NCI-H345 (cell line): ENCODE results near the gene OTUD7B.
"Not testable (repeated sequence)": the region's sequence is repeated elsewhere in the genome, so short reads cannot be mapped to it uniquely, and the experiment has no call there.

Source experiments
- DNase-seq: peaks from one replicate; lab custom pipeline; 2025; lab: John Stamatoyannopoulos, UW

OTUD7B gene

DNA sequence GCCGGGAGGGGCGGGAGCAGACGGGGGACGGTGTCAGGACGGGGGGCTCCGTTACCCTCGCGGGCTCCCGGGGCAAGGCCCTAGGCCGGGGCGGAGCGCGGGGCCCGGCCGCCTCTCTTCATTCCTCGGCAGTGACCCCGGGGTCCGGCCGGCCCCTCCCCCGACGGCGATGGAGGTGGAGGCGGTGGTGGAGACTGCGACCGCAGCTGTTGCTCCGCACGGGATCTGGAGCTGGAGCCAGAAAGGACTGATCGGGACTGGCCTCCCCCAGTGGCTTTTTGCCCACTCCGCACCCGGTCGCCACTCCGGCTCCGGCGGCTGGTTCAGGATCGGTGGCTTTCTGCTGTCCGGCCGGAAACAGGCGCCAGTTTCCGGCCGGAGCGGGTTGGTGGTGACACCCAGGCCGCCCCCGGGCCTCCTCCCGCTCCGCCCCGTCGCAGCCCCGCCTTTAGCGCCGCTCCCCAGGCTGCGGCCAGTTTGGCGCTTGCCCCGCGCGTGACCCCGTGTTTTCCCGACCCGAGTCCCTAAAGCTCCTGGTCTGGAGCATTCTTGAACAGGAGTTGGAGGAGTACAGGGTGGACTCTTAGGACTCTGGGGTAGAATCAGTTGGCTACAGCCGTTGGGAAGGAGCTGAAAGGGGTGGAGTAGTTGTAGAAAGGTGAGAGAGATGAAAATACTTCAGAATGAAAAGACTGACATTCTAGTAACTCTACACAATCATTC, at the start of gene OTUD7B:
OTUD7B (minus strand) TSS at position 334 of the 723 bp plus-strand sequence. CDS start 33,216 bp downstream, outside the sequence.
- DNase-seq, result peak; percentile 97

DNA sequence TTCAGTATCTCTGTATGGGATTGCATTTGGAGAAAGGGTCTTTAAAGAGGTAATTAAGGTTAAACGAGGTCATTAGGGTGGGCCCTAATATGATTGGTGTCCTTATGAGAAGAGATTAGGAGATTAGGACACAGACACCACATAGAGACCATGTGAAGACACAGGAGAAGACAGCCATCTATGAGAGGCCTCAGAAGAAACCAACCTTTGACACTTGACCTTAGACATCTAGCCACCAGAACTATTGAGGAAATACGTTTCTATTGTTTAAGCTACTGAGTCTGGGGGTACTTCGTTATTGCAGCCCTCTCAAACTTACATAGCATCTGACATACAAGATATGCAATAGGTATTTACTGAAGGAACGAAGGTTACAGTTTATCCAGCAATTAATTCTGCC, 49.7 kb upstream of the OTUD7B start:
- DNase-seq, result no peak

- no peak for DNase-seq
These were observed 45.9 kb upstream of the OTUD7B start for GRCh38 chr1:150056407-150056806.

DNA sequence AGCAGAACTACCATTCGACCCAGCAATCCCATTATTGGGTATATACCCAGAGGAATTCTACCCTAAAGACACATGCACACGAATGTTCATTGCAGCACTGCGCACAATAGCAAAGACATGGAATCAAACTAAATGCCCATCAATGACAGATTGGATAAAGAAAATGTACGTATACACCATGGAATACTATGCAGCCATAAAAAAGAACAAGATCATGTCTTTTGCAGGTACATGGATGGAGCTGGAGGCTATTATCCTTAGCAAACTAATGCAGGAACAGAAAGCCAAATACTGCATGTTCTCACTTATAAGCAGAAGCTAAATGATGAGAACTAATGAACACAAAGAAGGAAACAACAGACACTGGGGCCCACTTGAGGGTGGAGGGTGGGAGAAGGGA, 45.0 kb upstream of the OTUD7B start:
- DNase-seq, result not testable (repeated sequence)

- no peak for DNase-seq
These were observed 43.4 kb upstream of the OTUD7B start for GRCh38 chr1:150053926-150054325.

DNA sequence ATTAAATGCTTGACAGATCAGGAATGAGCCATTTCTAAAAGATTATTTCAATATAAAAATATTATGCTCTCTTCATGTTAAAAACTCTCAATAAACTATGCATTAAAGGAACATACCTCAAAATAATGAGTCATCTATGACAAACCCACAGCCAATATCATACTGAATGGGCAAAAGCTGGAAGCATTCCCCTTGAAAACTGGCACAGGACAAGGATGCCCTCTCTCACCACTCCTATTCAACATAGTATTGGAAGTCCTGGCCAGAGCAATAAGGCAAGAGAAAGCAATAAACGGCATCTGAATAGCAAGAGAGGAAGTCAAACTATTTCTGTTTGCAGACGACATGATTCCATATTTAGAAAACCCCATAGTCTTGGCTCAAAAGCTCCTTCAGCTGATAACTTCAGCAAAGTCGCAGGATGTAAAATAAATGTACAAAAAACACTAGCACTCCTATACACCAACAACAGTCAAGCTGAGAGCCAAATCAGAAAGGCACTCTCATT, 41.4 kb upstream of the OTUD7B start:
- not testable (repeated sequence) for DNase-seq

GRCh38 chr1:150051089-150051373, 40.5 kb upstream of the OTUD7B start:
- no peak for DNase-seq

GRCh38 chr1:150049926-150050325, 39.4 kb upstream of the OTUD7B start:
- DNase-seq, result no peak

DNA sequence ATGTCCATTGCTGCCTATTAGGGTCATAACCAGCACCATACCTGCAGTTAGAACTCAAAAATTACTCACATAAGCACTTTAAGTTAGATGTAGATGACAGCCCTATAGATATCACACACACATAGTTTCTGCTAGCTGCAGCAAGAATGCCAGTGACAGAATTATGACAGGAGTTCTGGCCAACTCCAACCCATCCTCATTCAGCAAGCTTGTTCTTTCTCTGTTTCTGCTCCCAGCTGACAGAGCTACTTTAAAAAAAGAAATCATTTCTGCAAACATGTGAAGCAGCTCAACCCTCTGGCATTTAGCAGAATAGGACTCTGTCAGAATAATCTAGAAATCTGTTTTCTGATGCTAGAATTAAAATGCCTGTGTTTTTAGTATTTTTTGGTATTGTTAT, 23.8 kb upstream of the OTUD7B start:
- no peak for DNase-seq

DNA sequence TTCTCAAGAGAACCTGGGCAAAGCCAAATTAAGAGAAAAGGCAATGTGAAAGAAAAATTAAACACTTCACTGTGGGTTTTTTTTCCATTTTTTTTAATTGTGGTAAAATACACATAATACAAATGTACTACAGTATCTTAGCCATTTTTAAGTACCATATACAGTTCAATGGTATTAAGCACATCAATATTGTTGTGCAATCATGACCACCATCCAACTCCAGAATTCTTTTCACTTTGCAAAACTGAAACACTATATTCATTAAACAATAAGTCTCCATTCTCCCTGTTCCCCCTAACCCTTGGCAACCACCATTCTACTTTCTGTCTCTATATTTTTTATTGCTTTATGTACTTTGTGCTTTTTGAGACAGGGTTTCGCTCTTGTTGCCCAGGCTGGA, 17.8 kb upstream of the OTUD7B start:
- DNase-seq, result no peak

- DNase-seq, result no peak
These were observed 13.6 kb upstream of the OTUD7B start for GRCh38 chr1:150024156-150024555.

DNA sequence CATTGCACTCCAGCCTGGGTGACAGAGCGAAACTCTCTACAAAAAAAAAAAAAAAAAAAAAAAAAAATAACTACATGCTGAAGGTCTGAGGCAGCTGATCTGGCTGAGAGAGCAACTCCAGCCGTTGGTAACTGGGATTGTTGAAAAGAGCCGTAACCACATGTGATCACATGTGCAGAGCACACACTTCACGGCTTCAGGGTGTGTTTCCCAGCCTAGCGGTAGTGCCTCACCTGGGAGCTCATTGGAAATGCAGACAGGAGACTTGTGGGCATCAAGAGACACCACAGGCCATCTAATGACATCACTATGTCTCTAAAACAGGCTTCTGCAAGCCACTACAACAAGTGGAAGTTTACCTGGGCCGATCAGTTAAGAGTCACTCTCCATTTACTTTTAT, 11.8 kb upstream of the OTUD7B start:
- no peak for DNase-seq

- DNase-seq, result no peak
These were observed 10.7 kb upstream of the OTUD7B start for GRCh38 chr1:150021191-150021694.

- no peak for DNase-seq
These were observed 10.2 kb upstream of the OTUD7B start for GRCh38 chr1:150020711-150021110.

- no peak for DNase-seq
These were observed 7.6 kb upstream of the OTUD7B start for GRCh38 chr1:150018165-150018564.

DNA sequence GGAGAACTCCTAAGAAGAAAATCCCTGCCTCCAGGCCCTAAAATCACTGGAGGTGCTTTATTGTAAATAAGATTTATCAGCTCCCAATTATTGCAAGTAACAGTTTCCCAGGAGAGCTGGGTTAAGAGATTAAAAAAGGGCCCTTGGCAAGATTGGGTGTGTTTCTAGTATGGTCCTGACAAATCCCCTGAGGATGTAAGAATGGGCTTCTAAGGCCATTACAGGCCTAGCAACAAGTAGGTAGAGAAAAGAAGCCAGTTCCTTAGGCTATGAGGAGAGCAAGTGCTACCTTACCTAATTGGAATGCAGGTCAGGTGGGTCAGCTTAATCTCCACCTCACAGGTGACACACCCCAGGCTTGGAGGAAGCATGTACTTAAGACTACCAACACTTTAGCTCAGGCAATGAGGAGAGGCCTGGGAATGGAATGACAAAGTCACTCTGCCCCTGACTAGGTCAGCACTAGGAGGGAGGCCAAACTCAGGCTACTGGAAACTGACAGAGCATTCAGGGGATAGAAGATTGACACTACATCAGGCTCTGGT, 6.8 kb upstream of the OTUD7B start:
- DNase-seq, result no peak

DNA sequence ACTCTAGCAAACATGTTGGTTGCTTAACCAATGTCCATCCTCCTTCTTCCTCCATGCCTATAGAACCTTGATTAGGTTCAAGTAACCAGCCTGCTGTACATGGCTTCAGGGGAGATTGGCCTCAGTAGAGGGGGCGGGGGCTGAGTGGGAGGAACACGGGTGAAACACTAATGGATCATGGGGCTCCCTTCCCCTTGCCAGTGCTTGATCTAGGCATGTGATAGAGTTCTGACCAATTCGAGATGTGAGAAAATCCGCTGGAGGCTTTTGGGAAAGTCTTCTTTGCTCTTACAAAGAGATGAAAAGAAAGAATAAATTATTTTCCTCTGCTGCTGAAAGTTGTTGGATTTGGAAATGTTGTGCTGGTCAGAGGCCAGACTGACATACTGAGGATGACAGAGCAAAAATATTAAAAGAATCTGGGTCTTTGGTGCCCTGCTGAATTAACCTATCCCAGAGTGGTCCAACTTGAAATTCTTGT, 5.2 kb upstream of the OTUD7B start:
- no peak for DNase-seq

DNA sequence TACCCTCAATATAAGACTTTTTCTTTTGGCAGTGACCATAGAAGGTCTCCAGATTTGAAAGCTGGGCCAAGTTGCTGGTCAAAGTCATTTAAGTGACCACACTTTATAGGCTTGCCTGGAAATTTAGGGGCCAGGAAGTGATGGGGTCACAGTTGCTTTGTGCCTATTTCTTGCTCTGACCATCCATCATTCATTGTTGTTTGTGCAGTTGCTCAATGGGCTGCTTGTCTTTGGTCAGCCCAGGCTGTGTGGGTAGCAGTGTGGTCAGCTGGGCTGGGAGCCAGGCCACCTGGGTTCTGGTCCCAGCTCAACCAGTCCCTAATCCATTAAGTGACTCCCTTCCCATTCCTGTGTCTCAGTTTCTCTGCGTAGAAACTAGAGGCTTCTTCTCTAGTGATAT, 2.1 kb upstream of the OTUD7B start:
- no peak for DNase-seq

GRCh38 chr1:150009604-150010392, 728 bp downstream of the OTUD7B start:
- peak; percentile 63 for DNase-seq

DNA sequence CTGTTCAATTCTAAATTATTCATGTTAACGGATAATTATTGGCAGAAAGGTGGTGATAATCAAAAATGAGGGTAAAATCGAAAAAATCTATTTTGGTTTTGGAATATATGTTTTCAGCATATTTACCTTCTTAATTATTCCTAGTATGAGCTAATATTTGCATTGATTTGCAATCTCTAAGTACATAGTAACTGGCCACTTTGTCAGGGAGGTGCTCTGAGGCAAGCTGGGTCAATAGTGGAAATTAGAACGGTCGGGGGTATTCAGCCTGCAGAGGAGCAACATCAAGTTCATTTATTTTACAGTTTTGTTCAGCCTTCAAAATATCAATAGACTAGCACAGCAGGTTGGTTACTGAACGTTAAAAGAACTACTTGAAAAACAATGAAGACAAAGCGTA, 1.8 kb downstream of the OTUD7B start:
- DNase-seq, result peak; percentile 34

DNA sequence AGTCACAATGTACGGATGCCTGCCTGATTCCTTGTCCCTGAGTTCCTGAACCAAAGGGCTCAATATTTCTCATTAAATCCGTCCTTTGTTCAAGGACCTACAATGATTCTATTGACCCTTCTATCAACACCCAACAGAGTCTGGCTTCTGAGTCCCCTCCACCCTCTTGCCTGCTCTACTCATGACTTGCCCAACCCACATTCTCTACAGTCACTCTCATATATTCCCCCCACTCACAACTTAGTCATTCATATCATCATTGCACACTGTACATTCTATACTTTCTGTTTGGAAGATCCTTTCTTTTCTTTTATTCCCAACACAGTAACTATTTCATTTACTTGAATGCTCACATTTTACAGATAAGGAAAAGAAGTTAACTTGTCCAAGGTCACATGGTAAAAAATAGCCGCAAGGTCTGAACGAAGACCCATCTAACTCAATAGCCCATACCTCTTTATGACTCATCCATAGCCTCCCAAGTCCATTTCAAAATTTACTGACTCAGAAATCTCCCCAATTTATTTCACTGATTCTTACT, 3.6 kb downstream of the OTUD7B start:
- DNase-seq, result no peak

DNA sequence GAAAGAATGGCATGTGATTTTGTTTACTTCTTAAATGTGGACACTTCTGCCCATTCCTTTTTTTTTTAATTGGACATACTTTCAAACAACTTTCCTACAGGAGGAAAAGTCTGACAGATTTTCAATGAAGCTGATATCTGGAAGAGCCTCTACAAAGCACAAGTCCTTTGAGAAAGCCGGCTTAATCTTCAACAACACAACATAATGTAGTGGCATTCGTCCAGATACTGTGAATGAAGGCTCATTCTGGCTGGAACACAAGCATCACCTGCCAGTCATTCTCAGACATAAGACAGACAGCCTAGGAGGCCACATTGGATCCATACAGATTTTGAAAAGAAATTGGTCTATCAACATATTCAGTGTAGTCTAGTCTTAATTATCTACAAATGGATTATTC, 4.9 kb downstream of the OTUD7B start:
- DNase-seq, result no peak

GRCh38 chr1:150003801-150004200, 6.7 kb downstream of the OTUD7B start:
- no peak for DNase-seq
